ENCODE measurements around the gene PIK3R5. TPM values are rescaled to one million over a fixed set of nuclear protein-coding genes. Genes with fewer than 3 reads are reported as not detected.

The PIK3R5 gene
- polyA plus RNA-seq, 1 donor (not counting 4 experiments of a cell fraction or from before 2014, with no cell fraction given) = not detected

DNA sequence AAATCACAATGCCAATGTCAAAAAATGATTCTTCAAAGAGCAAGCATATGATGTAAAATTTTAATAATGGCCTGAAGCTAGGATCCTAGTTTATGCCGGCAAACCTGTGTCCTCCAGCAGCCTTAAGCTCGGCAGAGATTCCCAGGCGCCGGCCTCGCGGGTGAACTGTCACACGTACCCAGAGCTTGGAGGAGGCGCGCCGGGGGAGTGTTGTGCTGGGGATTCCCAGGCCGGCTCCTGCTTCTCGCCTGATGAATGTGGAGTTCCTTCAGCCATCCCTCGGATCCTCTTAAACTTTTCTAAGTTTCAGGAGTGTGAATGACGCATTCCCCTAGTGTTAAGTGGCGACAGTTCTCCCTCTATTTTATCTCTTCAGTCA lies 36.7 kb upstream of the PIK3R5 start:
- Histone ChIP-seq H4K20me1 (ENCODE audit: control insufficient read depth, extremely low read depth, insufficient read depth, low read length) (no peaks in the 10 kb centered on the region), H3K4me3 (ENCODE audit: control insufficient read depth in 2 of 3, extremely low read depth in 1 of 3, insufficient read depth in 2 of 3, low read depth in 1 of 3, low read length in 3 of 3) (no peak overlapping the region), H3K4me2 (ENCODE audit: control insufficient read depth, extremely low read depth, insufficient read depth, low read depth, low read length) (no peak overlapping the region), H3K36me3 (ENCODE audit: control insufficient read depth in 2 of 2, extremely low read depth in 1 of 2, insufficient read depth in 2 of 2, low read length in 2 of 2) (no peaks in the 10 kb centered on the region), H3K27me3 (ENCODE audit: control insufficient read depth, extremely low read depth, insufficient read depth, low read length) (peaks cover 47% of the 10 kb centered on the region), H3K4me1 (ENCODE audit: control insufficient read depth, extremely low read depth, insufficient read depth, low read length) (no peaks in the 10 kb centered on the region), H3K27ac (ENCODE audit: control insufficient read depth, insufficient read depth, low read length) (no peak overlapping the region), H3K9ac (ENCODE audit: control insufficient read depth, extremely low read depth, insufficient read depth, low read length) (no peak overlapping the region), H3K79me2 (ENCODE audit: control insufficient read depth, insufficient read depth, low read length) (no peaks in the 10 kb centered on the region), H2AFZ (ENCODE audit: control insufficient read depth, low read length) (no peak overlapping the region), H3K9me1 (ENCODE audit: control insufficient read depth, extremely low read depth, insufficient read depth, low read length) (no peaks in the 10 kb centered on the region), H3K9me3 (ENCODE audit: control insufficient read depth, low read depth, low read length) (no peaks in the 10 kb centered on the region)
- no peak for TF ChIP-seq EZH2 (IDR thresholded peaks at IDR 0.05; ENCODE audit: low read length)
- TF ChIP-seq, protein P1, sequence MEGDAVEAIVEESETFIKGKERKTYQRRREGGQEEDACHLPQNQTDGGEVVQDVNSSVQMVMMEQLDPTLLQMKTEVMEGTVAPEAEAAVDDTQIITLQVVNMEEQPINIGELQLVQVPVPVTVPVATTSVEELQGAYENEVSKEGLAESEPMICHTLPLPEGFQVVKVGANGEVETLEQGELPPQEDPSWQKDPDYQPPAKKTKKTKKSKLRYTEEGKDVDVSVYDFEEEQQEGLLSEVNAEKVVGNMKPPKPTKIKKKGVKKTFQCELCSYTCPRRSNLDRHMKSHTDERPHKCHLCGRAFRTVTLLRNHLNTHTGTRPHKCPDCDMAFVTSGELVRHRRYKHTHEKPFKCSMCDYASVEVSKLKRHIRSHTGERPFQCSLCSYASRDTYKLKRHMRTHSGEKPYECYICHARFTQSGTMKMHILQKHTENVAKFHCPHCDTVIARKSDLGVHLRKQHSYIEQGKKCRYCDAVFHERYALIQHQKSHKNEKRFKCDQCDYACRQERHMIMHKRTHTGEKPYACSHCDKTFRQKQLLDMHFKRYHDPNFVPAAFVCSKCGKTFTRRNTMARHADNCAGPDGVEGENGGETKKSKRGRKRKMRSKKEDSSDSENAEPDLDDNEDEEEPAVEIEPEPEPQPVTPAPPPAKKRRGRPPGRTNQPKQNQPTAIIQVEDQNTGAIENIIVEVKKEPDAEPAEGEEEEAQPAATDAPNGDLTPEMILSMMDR (optimal IDR thresholded peaks at IDR 0.05 in 1 of 3, IDR thresholded peaks at IDR 0.05 in 1 of 3, conservative IDR thresholded peaks at IDR 0.05 in 1 of 3; ENCODE audit: extremely low read depth in 1 of 3, insufficient read depth in 2 of 3, low read length in 3 of 3) = no peak
- dilution Hi-C loops (cut with MboI; ENCODE audit: extremely low pct_ligation_motif_present, low sequenced_read_pairs) = no loop called here
- DNase-seq (ENCODE audit: low read depth, low spot score) = no peak
- FAIRE-seq = no peak

DNA sequence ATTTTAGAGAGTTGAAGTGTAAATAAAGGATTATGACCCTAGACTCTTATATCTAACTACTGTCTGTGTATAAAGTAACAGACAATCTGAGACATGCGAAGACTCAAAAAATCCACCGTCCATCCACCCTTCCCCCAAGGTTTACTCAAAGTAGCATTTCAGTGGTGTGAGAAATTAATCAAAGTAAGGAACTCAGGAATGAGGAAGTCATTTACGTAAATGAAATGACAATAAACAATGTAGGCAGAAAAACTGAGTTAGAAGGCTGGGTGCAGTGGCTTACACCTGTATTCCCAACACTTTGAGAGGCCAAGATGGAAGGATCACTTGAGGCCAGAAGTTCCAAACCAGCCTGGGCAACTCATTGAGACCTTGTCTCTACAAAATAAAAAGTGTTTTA lies 36.1 kb upstream of the PIK3R5 start:
- Histone ChIP-seq H4K20me1 (ENCODE audit: control insufficient read depth, extremely low read depth, insufficient read depth, low read length) (no peaks in the 10 kb centered on the region), H3K9me1 (ENCODE audit: control insufficient read depth, extremely low read depth, insufficient read depth, low read length) (no peaks in the 10 kb centered on the region), H3K9me3 (ENCODE audit: control insufficient read depth, low read depth, low read length) (no peaks in the 10 kb centered on the region), H3K27me3 (ENCODE audit: control insufficient read depth, extremely low read depth, insufficient read depth, low read length) (peaks cover 43% of the 10 kb centered on the region), H3K36me3 (ENCODE audit: control insufficient read depth in 2 of 2, extremely low read depth in 1 of 2, insufficient read depth in 2 of 2, low read length in 2 of 2) (no peaks in the 10 kb centered on the region), H3K4me3 (ENCODE audit: control insufficient read depth in 2 of 3, extremely low read depth in 1 of 3, insufficient read depth in 2 of 3, low read depth in 1 of 3, low read length in 3 of 3) (no peak overlapping the region), H3K4me1 (ENCODE audit: control insufficient read depth, extremely low read depth, insufficient read depth, low read length) (no peaks in the 10 kb centered on the region), H3K9ac (ENCODE audit: control insufficient read depth, extremely low read depth, insufficient read depth, low read length) (no peak overlapping the region), H3K4me2 (ENCODE audit: control insufficient read depth, extremely low read depth, insufficient read depth, low read depth, low read length) (no peak overlapping the region), H3K79me2 (ENCODE audit: control insufficient read depth, insufficient read depth, low read length) (no peaks in the 10 kb centered on the region), H3K27ac (ENCODE audit: control insufficient read depth, insufficient read depth, low read length) (no peak overlapping the region), H2AFZ (ENCODE audit: control insufficient read depth, low read length) (no peak overlapping the region)
- TF ChIP-seq, protein P1 (optimal IDR thresholded peaks at IDR 0.05 in 1 of 3, IDR thresholded peaks at IDR 0.05 in 1 of 3, conservative IDR thresholded peaks at IDR 0.05 in 1 of 3; ENCODE audit: extremely low read depth in 1 of 3, insufficient read depth in 2 of 3, low read length in 3 of 3) = no peak
- no peak for TF ChIP-seq EZH2 (IDR thresholded peaks at IDR 0.05; ENCODE audit: low read length)
- FAIRE-seq (no peak), DNase-seq (ENCODE audit: low read depth, low spot score) (no peak)
- dilution Hi-C loops (cut with MboI; ENCODE audit: extremely low pct_ligation_motif_present, low sequenced_read_pairs) = no loop called here
